HepG2 (cell line): ENCODE measurements around the gene BRCA1. TPM values are rescaled to one million over a fixed set of nuclear protein-coding genes. Genes with fewer than 3 reads are reported as not detected.
A peak's percentile ranks its signal among the peaks of the same experiment; 100 is the strongest.

ENCODE experiments used
- EHMT2 ChIP-seq: fragments of 200-600 bp; sonication (generic); IDR thresholded peaks from 2 replicates; pipeline ENCODE4 v1.7.0; 2017; ENCODE audit warnings: antibody characterized with exemption, low read depth, low read length, borderline replicate concordance
- GABPA ChIP-seq, 2 experiments: IDR thresholded peaks; 2 replicates each; pipeline ENCODE4 v1.6.1; 2011 to 2016; ENCODE audit warnings: low read depth in 2 of 2, low read length in 1 of 2, missing biosample characterization in 1 of 2, missing genetic modification characterization in 1 of 2
- KLF12 ChIP-seq: sonication (generic); formaldehyde crosslinking; IDR thresholded peaks from 2 replicates; pipeline ENCODE4 v1.4.0; 2020; ENCODE audit warnings: missing genetic modification reagents, borderline replicate concordance
- PHF20 ChIP-seq: sonication (generic); formaldehyde crosslinking; IDR thresholded peaks from 2 replicates; pipeline ENCODE4 v1.5.0; 2020; ENCODE audit warnings: mild to moderate bottlenecking, missing genetic modification reagents
- SNRNP70 ChIP-seq: fragments of 200-400 bp; formaldehyde crosslinking; IDR thresholded peaks from 2 replicates; pipeline ENCODE4 v1.6.1; 2017; ENCODE audit warnings: mild to moderate bottlenecking, low read depth, low read length, moderate library complexity
- ZNF10 ChIP-seq: sonication (generic); formaldehyde crosslinking; IDR thresholded peaks from 2 replicates; pipeline ENCODE4 v1.4.0; 2020; ENCODE audit warnings: mild to moderate bottlenecking, low read depth, missing genetic modification reagents, borderline replicate concordance
- ZNF614 ChIP-seq: IDR thresholded peaks from 2 replicates; pipeline ENCODE4 v1.6.1; 2018; ENCODE audit warnings: missing biosample characterization, missing genetic modification reagents, inconsistent platforms, borderline replicate concordance
- polyA plus RNA-seq, 8 experiments: library from polyadenylated mRNA; depleted of rRNA in 3 of 8; stranded (reverse) in 7 of 8; unstranded in 1 of 8; fragments of >200 nt; fragmentation: Illumina TruSeq in 4 of 8; extraction: Trizol in 4 of 8; gene quantifications; 2 replicates each; pipeline versions ENCODE4 v1.2.1 to v1.2.3, GENCODE V29; 2011 to 2016; ENCODE audit warnings: low read depth in 4 of 8, missing spikeins in 1 of 8, mixed read lengths in 1 of 8; ENCODE audit not compliant: insufficient read depth in 1 of 8
- total RNA-seq, 5 experiments: library from RNA; depleted of rRNA; stranded (reverse); fragments of >200 nt; fragmentation: Illumina TruSeq; extraction: Trizol; gene quantifications; 2 replicates each; pipeline ENCODE4 v1.2.3, GENCODE V29; 2016; ENCODE audit warnings: low read depth in 1 of 5
- TF ChIP-seq, protein P1 (sequence below): sonication (generic); formaldehyde crosslinking; IDR thresholded peaks from 2 replicates; pipeline ENCODE4 v1.4.0; 2020; ENCODE audit warnings: mild to moderate bottlenecking, missing genetic modification reagents, borderline replicate concordance
- TF ChIP-seq, protein P2 (sequence below): sonication (generic); formaldehyde crosslinking; IDR thresholded peaks from 2 replicates; pipeline ENCODE4 v1.5.0; 2020; ENCODE audit warnings: missing genetic modification reagents
- TF ChIP-seq, protein P3 (sequence below): IDR thresholded peaks from 2 replicates; pipeline ENCODE4 v1.6.1; 2016; ENCODE audit warnings: missing compliant biosample characterization, missing genetic modification reagents, borderline replicate concordance
- TF ChIP-seq, protein P4 (sequence below): sonication (generic); formaldehyde crosslinking; IDR thresholded peaks from 2 replicates; pipeline ENCODE4 v1.4.0; 2020; ENCODE audit warnings: missing genetic modification reagents, mild to moderate bottlenecking, borderline replicate concordance
- TF ChIP-seq, protein P5 (sequence below): IDR thresholded peaks from 2 replicates; pipeline ENCODE4 v1.4.0; 2020; ENCODE audit warnings: mild to moderate bottlenecking, missing genetic modification reagents

The BRCA1 gene
- total and polyA plus RNA-seq, 2 of the 13 experiments (the other 11 are each of a cell fraction or from before 2014, with no cell fraction given) = 13.3 to 37.5 TPM

DNA sequence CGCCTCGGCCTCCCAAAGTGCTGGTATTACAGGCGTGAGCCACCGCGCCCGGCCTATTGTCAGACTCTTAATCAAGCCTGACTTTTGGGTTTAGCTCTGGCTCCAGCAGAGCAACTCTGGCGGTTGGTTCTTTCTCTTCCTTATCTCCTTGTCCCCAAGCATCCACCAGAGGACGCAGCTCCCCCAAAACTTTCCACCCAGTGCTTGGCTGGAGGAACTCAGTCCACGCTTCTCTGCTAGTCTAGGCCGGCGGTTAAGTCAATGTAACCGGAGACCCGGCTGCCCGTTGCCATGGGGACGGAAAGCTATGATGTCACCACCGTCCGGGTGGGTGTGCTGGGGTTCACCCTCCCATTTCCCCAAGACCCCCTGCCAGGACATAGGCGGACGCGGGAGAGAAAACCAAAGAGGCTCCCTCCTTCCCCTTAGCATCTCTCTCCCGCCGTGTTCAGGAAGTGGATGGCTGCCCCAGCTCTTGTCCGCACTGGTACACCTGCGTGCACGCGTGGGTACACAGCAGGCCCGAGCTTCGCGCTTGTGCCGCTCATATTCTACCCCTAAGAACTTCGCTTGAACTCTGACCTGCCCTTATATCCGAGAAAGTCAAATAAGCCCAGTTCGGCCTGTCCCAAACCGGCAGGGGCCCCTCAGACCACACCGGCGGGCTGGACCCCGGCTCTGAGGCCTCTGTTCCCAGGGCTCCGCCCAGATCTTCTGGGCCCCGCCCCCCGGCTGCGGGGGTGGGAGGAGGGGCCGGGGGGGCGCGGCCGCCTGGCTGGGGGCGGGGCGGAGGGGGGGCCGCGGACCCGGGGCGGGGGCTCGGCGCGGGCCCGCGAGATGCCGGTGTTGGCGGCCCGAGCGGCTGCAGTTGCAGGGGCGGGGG is 100.5 kb downstream of the BRCA1 start, which contains the start of gene RND2 (continued):
- TF ChIP-seq, protein P1, sequence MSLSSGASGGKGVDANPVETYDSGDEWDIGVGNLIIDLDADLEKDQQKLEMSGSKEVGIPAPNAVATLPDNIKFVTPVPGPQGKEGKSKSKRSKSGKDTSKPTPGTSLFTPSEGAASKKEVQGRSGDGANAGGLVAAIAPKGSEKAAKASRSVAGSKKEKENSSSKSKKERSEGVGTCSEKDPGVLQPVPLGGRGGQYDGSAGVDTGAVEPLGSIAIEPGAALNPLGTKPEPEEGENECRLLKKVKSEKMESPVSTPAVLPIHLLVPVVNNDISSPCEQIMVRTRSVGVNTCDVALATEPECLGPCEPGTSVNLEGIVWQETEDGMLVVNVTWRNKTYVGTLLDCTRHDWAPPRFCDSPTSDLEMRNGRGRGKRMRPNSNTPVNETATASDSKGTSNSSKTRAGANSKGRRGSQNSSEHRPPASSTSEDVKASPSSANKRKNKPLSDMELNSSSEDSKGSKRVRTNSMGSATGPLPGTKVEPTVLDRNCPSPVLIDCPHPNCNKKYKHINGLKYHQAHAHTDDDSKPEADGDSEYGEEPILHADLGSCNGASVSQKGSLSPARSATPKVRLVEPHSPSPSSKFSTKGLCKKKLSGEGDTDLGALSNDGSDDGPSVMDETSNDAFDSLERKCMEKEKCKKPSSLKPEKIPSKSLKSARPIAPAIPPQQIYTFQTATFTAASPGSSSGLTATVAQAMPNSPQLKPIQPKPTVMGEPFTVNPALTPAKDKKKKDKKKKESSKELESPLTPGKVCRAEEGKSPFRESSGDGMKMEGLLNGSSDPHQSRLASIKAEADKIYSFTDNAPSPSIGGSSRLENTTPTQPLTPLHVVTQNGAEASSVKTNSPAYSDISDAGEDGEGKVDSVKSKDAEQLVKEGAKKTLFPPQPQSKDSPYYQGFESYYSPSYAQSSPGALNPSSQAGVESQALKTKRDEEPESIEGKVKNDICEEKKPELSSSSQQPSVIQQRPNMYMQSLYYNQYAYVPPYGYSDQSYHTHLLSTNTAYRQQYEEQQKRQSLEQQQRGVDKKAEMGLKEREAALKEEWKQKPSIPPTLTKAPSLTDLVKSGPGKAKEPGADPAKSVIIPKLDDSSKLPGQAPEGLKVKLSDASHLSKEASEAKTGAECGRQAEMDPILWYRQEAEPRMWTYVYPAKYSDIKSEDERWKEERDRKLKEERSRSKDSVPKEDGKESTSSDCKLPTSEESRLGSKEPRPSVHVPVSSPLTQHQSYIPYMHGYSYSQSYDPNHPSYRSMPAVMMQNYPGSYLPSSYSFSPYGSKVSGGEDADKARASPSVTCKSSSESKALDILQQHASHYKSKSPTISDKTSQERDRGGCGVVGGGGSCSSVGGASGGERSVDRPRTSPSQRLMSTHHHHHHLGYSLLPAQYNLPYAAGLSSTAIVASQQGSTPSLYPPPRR = peak; percentile 53; the same call in 1 of the 2 replicates
- TF ChIP-seq EHMT2 (no peak), SNRNP70 (no peak), ZNF614 (CRISPR knock-in tag) (peak; percentile 30; the same call in 1 of the 2 replicates), PHF20 (CRISPR knock-in tag) (peak; percentile 43; the same call in 1 of the 2 replicates), KLF12 (CRISPR knock-in tag) (no peak; the same call in 1 of the 2 replicates), GABPA (IDR thresholded peaks at IDR 0.05; ENCODE audit: low read depth, low read length) (no peak), GABPA (CRISPR knock-in tag; IDR thresholded peaks at IDR 0.05; ENCODE audit: low read depth) (no peak), ZNF10 (CRISPR knock-in tag) (no peak)
- TF ChIP-seq, protein P2, sequence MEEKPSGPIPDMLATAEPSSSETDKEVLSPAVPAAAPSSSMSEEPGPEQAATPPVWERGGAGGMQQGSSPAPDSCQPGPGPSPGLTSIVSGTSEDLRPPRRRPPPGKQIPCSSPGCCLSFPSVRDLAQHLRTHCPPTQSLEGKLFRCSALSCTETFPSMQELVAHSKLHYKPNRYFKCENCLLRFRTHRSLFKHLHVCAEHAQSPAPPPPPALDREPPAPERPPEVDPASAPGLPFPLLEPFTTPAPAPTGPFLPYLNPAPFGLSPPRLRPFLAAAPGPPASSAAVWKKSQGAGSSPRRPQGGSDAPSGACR (CRISPR knock-in tag) = no peak
- TF ChIP-seq, protein P3, sequence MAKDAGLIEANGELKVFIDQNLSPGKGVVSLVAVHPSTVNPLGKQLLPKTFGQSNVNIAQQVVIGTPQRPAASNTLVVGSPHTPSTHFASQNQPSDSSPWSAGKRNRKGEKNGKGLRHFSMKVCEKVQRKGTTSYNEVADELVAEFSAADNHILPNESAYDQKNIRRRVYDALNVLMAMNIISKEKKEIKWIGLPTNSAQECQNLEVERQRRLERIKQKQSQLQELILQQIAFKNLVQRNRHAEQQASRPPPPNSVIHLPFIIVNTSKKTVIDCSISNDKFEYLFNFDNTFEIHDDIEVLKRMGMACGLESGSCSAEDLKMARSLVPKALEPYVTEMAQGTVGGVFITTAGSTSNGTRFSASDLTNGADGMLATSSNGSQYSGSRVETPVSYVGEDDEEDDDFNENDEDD (CRISPR knock-in tag) = peak; percentile 13; the same call in 1 of the 2 replicates
- TF ChIP-seq, protein P4, sequence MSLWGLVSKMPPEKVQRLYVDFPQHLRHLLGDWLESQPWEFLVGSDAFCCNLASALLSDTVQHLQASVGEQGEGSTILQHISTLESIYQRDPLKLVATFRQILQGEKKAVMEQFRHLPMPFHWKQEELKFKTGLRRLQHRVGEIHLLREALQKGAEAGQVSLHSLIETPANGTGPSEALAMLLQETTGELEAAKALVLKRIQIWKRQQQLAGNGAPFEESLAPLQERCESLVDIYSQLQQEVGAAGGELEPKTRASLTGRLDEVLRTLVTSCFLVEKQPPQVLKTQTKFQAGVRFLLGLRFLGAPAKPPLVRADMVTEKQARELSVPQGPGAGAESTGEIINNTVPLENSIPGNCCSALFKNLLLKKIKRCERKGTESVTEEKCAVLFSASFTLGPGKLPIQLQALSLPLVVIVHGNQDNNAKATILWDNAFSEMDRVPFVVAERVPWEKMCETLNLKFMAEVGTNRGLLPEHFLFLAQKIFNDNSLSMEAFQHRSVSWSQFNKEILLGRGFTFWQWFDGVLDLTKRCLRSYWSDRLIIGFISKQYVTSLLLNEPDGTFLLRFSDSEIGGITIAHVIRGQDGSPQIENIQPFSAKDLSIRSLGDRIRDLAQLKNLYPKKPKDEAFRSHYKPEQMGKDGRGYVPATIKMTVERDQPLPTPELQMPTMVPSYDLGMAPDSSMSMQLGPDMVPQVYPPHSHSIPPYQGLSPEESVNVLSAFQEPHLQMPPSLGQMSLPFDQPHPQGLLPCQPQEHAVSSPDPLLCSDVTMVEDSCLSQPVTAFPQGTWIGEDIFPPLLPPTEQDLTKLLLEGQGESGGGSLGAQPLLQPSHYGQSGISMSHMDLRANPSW (CRISPR knock-in tag) = peak; percentile 77; the same call in 1 of the 2 replicates
- TF ChIP-seq, protein P5, sequence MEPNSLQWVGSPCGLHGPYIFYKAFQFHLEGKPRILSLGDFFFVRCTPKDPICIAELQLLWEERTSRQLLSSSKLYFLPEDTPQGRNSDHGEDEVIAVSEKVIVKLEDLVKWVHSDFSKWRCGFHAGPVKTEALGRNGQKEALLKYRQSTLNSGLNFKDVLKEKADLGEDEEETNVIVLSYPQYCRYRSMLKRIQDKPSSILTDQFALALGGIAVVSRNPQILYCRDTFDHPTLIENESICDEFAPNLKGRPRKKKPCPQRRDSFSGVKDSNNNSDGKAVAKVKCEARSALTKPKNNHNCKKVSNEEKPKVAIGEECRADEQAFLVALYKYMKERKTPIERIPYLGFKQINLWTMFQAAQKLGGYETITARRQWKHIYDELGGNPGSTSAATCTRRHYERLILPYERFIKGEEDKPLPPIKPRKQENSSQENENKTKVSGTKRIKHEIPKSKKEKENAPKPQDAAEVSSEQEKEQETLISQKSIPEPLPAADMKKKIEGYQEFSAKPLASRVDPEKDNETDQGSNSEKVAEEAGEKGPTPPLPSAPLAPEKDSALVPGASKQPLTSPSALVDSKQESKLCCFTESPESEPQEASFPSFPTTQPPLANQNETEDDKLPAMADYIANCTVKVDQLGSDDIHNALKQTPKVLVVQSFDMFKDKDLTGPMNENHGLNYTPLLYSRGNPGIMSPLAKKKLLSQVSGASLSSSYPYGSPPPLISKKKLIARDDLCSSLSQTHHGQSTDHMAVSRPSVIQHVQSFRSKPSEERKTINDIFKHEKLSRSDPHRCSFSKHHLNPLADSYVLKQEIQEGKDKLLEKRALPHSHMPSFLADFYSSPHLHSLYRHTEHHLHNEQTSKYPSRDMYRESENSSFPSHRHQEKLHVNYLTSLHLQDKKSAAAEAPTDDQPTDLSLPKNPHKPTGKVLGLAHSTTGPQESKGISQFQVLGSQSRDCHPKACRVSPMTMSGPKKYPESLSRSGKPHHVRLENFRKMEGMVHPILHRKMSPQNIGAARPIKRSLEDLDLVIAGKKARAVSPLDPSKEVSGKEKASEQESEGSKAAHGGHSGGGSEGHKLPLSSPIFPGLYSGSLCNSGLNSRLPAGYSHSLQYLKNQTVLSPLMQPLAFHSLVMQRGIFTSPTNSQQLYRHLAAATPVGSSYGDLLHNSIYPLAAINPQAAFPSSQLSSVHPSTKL = peak; percentile 54; the same call in 1 of the 2 replicates
